Tibial nerve (tissue), 3 donors: ENCODE data around the gene FYB2.

Source experiments
- POLR2A ChIP-seq, 2 donors: fragments of 450-650 bp; IDR thresholded peaks; one replicate each; pipeline ENCODE4 v1.6.1; 2017; ENCODE audit warnings: antibody characterized with exemption in 2 of 2, mild to moderate bottlenecking in 2 of 2, moderate library complexity in 2 of 2
- TF ChIP-seq, protein P1 (sequence below), 5 experiments: fragments of 200-600 bp in 3 of 5; fragments of 450-650 bp in 2 of 5; sonication (generic) in 3 of 5; IDR thresholded peaks; one replicate each; pipeline ENCODE4 v1.5.1; 2016 to 2019; ENCODE audit warnings: antibody characterized with exemption in 5 of 5, mild to moderate bottlenecking in 3 of 5, moderate library complexity in 2 of 5

GRCh38 chr1:56780826-56781225 is 38.4 kb downstream of the FYB2 start:
- TF ChIP-seq, protein P1, sequence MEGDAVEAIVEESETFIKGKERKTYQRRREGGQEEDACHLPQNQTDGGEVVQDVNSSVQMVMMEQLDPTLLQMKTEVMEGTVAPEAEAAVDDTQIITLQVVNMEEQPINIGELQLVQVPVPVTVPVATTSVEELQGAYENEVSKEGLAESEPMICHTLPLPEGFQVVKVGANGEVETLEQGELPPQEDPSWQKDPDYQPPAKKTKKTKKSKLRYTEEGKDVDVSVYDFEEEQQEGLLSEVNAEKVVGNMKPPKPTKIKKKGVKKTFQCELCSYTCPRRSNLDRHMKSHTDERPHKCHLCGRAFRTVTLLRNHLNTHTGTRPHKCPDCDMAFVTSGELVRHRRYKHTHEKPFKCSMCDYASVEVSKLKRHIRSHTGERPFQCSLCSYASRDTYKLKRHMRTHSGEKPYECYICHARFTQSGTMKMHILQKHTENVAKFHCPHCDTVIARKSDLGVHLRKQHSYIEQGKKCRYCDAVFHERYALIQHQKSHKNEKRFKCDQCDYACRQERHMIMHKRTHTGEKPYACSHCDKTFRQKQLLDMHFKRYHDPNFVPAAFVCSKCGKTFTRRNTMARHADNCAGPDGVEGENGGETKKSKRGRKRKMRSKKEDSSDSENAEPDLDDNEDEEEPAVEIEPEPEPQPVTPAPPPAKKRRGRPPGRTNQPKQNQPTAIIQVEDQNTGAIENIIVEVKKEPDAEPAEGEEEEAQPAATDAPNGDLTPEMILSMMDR (IDR thresholded peaks at IDR 0.05): no peak
- TF ChIP-seq POLR2A (IDR thresholded peaks at IDR 0.05): no peak
